Measurements from ENCODE around the gene MC1R.
"Not testable (repeated sequence)": the region's sequence is repeated elsewhere in the genome, so short reads cannot be mapped to it uniquely, and the experiment has no call there.

The MC1R gene

GRCh38 chr16:89911375-89911774 is 7.3 kb upstream of the MC1R start:
- TF ChIP-seq CTCF (IDR thresholded peaks at IDR 0.05; ENCODE audit: insufficient read depth, low read depth, low read length, missing control alignments): no peak
- H3K4me3 ChIP-seq (ENCODE audit: low read depth, low read length): no peak overlapping the region
- no peak for DNase-seq (ENCODE audit: low read depth)

GRCh38 chr16:89912143-89912542 is 6.5 kb upstream of the MC1R start:
- DNase-seq (ENCODE audit: low read depth): no peak
- no peak overlapping the region for H3K4me3 ChIP-seq (ENCODE audit: low read depth, low read length)
- no peak for TF ChIP-seq CTCF (IDR thresholded peaks at IDR 0.05; ENCODE audit: insufficient read depth, low read depth, low read length, missing control alignments)

- no peak for TF ChIP-seq CTCF (IDR thresholded peaks at IDR 0.05; ENCODE audit: insufficient read depth, low read depth, low read length, missing control alignments)
- no peak overlapping the region for H3K4me3 ChIP-seq (ENCODE audit: low read depth, low read length)
- DNase-seq (ENCODE audit: low read depth): no peak
Observed at GRCh38 chr16:89912627-89913026, 6.0 kb upstream of the MC1R start.

- TF ChIP-seq CTCF (IDR thresholded peaks at IDR 0.05; ENCODE audit: insufficient read depth, low read depth, low read length, missing control alignments): no peak
- no peak overlapping the region for H3K4me3 ChIP-seq (ENCODE audit: low read depth, low read length)
- no peak for DNase-seq (ENCODE audit: low read depth)
Observed at GRCh38 chr16:89913408-89914387, 5.0 kb upstream of the MC1R start.

GRCh38 chr16:89914642-89915285 is 3.9 kb upstream of the MC1R start:
- not testable (repeated sequence) for H3K4me3 ChIP-seq (ENCODE audit: low read depth, low read length); DNase-seq (ENCODE audit: low read depth)

- no peak overlapping the region for H3K4me3 ChIP-seq (ENCODE audit: low read depth, low read length)
- DNase-seq (ENCODE audit: low read depth): no peak
- TF ChIP-seq CTCF (IDR thresholded peaks at IDR 0.05; ENCODE audit: insufficient read depth, low read depth, low read length, missing control alignments): no peak
Observed at GRCh38 chr16:89915303-89916232, 3.1 kb upstream of the MC1R start.
